GM23338 (cell line): Measurements from ENCODE around the gene CIB4. TPM values are rescaled to one million over a fixed set of nuclear protein-coding genes. Genes with fewer than 3 reads are reported as not detected.
"Not testable (repeated sequence)": the region's sequence is repeated elsewhere in the genome, so short reads cannot be mapped to it uniquely, and the experiment has no call there.

Source experiments
- ATAC-seq: fragments of 200-7000 bp; cut with Tn5 transposase; 3 replicates; pipeline ENCODE4 v1.9.1; 2020
- DNase-seq: peaks from one replicate; pipeline ENCODE4 v3.0.0-alpha.2; 2015; ENCODE audit warnings: low spot score
- H2AFZ ChIP-seq: fragments of 200-600 bp; sonication (generic); 2 replicates; pipeline ENCODE4 v1.8.0; 2016; ENCODE audit warnings: antibody characterized with exemption, mild to moderate bottlenecking, moderate library complexity
- H3F3A ChIP-seq: fragments of 200-600 bp; sonication (generic); replicated peaks from 2 replicates; pipeline ENCODE4 v1.8.0; 2017; ENCODE audit warnings: antibody characterized with exemption, mixed run types, low read depth
- H3K27ac ChIP-seq: fragments of 200-600 bp; sonication (generic); 2 replicates; pipeline ENCODE4 v1.6.1; 2016; ENCODE audit warnings: low read depth
- H3K27me3 ChIP-seq: fragments of 200-600 bp; sonication (generic); 2 replicates; pipeline ENCODE4 v1.8.0; 2016; ENCODE audit warnings: mild to moderate bottlenecking, mixed run types, moderate library complexity; ENCODE audit not compliant: insufficient read depth
- H3K36me3 ChIP-seq: fragments of 200-600 bp; sonication (generic); 2 replicates; pipeline ENCODE4 v1.8.0; 2016; ENCODE audit warnings: mild to moderate bottlenecking; ENCODE audit not compliant: insufficient read depth
- H3K4me1 ChIP-seq: fragments of 200-600 bp; sonication (generic); 2 replicates; pipeline ENCODE4 v1.8.0; 2016; ENCODE audit warnings: mild to moderate bottlenecking, moderate library complexity; ENCODE audit not compliant: insufficient read depth
- H3K4me2 ChIP-seq: fragments of 200-600 bp; sonication (generic); 2 replicates; pipeline ENCODE4 v1.7.1; 2017; ENCODE audit warnings: mixed run types
- H3K4me3 ChIP-seq: fragments of 200-600 bp; sonication (generic); 2 replicates; pipeline ENCODE4 v1.6.1; 2016; ENCODE audit warnings: mixed run types
- H3K79me2 ChIP-seq: fragments of 200-600 bp; sonication (generic); replicated peaks from 2 replicates; pipeline ENCODE4 v1.8.0; 2017; ENCODE audit warnings: mild to moderate bottlenecking; ENCODE audit not compliant: insufficient read depth
- H3K9me2 ChIP-seq: fragments of 200-600 bp; sonication (generic); 2 replicates; pipeline ENCODE4 v1.8.0; 2017; ENCODE audit not compliant: insufficient read depth
- H4K20me1 ChIP-seq: fragments of 200-600 bp; sonication (generic); replicated peaks from 2 replicates; pipeline ENCODE4 v1.8.0; 2017; ENCODE audit warnings: mild to moderate bottlenecking; ENCODE audit not compliant: insufficient read depth
- H3K27ac Mint-ChIP-seq: 2 replicates; pipeline ENCODE4 v1.8.0; 2020; ENCODE audit warnings: inconsistent platforms, mild to moderate bottlenecking, moderate library complexity, mixed read lengths
- H3K27me3 Mint-ChIP-seq: 3 replicates; pipeline ENCODE4 v1.8.0; 2022; ENCODE audit warnings: low read depth, mild to moderate bottlenecking, moderate library complexity, mixed read lengths, inconsistent platforms; ENCODE audit not compliant: insufficient read depth, poor library complexity
- H3K36me3 Mint-ChIP-seq: 3 replicates; pipeline ENCODE4 v1.8.0; 2021; ENCODE audit warnings: low read depth, mild to moderate bottlenecking, inconsistent platforms, moderate library complexity, mixed read lengths
- H3K4me1 Mint-ChIP-seq: 3 replicates; pipeline ENCODE4 v1.8.0; 2020; ENCODE audit warnings: mild to moderate bottlenecking, inconsistent platforms, mixed read lengths
- H3K4me3 Mint-ChIP-seq: 3 replicates; pipeline ENCODE4 v1.8.0; 2021; ENCODE audit warnings: moderate library complexity, mild to moderate bottlenecking, inconsistent platforms, mixed read lengths
- H3K9me3 Mint-ChIP-seq: 3 replicates; pipeline ENCODE4 v1.8.0; 2020; ENCODE audit warnings: moderate library complexity, mild to moderate bottlenecking, inconsistent platforms, mixed read lengths
- CREB1 ChIP-seq: fragments of 250-450 bp; sonication (Bioruptor Pico); IDR thresholded peaks from 2 replicates; pipeline ENCODE4 v1.5.0; 2020; ENCODE audit warnings: low read depth, mild to moderate bottlenecking, moderate library complexity
- EZH2 ChIP-seq: fragments of 200-600 bp; sonication (generic); IDR thresholded peaks from one replicate; pipeline ENCODE4 v1.8.0; 2017; ENCODE audit warnings: antibody characterized with exemption, mild to moderate bottlenecking, low read depth; ENCODE audit not compliant: unreplicated experiment
- EZH2phosphoT487 ChIP-seq: fragments of 200-600 bp; sonication (generic); IDR thresholded peaks from one replicate; pipeline ENCODE4 v1.8.1; 2018; ENCODE audit warnings: antibody characterized with exemption; ENCODE audit not compliant: unreplicated experiment
- JUNB ChIP-seq: IDR thresholded peaks from one replicate; pipeline ENCODE4 v1.6.1; 2016; ENCODE audit warnings: antibody characterized with exemption; ENCODE audit not compliant: unreplicated experiment
- NANOG ChIP-seq: IDR thresholded peaks from 2 replicates; pipeline ENCODE4 v1.6.1; 2016; ENCODE audit warnings: antibody characterized with exemption, borderline replicate concordance
- STAT1 ChIP-seq: IDR thresholded peaks from one replicate; pipeline ENCODE4 v1.6.1; 2016; ENCODE audit warnings: antibody characterized with exemption; ENCODE audit not compliant: unreplicated experiment
- ZNF114 ChIP-seq: fragments of 250-450 bp; sonication (Bioruptor Pico); IDR thresholded peaks from 2 replicates; pipeline ENCODE4 v1.5.0; 2020; ENCODE audit warnings: mild to moderate bottlenecking, moderate library complexity
- polyA plus RNA-seq: library from polyadenylated mRNA; unstranded; fragments of >200 nt; fragmentation: Nextera tagmentation; extraction: Ambion mirVana; gene quantifications from 2 replicates; pipeline ENCODE4 v1.2.1, GENCODE V29; 2016
- total RNA-seq: library from RNA; depleted of rRNA; stranded (reverse); fragments of >200 nt; shearing (Covaris generic); gene quantifications from 2 replicates; pipeline ENCODE4 v1.2.3, GENCODE V29; 2014
- TF ChIP-seq, protein P1 (sequence below): IDR thresholded peaks from 2 replicates; pipeline ENCODE4 v1.6.1; 2016; ENCODE audit warnings: antibody characterized with exemption
- TF ChIP-seq, protein P2 (sequence below): fragments of 250-450 bp; sonication (Bioruptor Pico); IDR thresholded peaks from 2 replicates; pipeline ENCODE4 v1.5.0; 2020; ENCODE audit warnings: mild to moderate bottlenecking, moderate library complexity

The CIB4 gene
- total and polyA plus RNA-seq, 2 experiments from 2014 or later, result not detected

DNA sequence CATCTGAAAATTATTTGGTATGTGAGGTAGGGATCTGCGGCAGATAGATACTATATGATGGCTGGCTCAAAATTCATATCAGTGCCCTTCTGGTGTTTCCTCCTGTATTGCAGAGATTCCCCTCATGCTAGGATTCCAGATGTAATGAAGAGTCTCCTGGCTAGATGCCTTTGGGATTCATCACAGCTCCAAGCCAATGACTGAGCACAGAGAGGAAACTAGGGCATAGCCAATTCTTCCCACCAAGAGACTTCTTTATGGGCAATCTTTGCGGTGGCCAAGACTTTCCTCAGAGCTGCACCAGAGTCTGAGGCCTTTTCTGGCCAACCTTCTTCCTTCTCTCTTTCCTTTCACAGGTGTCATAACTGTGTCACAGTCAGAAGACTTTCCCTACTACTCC is 25.5 kb upstream of the CIB4 start:
- TF ChIP-seq, protein P1, sequence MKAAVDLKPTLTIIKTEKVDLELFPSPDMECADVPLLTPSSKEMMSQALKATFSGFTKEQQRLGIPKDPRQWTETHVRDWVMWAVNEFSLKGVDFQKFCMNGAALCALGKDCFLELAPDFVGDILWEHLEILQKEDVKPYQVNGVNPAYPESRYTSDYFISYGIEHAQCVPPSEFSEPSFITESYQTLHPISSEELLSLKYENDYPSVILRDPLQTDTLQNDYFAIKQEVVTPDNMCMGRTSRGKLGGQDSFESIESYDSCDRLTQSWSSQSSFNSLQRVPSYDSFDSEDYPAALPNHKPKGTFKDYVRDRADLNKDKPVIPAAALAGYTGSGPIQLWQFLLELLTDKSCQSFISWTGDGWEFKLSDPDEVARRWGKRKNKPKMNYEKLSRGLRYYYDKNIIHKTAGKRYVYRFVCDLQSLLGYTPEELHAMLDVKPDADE, result no peak
- TF ChIP-seq, protein P2, sequence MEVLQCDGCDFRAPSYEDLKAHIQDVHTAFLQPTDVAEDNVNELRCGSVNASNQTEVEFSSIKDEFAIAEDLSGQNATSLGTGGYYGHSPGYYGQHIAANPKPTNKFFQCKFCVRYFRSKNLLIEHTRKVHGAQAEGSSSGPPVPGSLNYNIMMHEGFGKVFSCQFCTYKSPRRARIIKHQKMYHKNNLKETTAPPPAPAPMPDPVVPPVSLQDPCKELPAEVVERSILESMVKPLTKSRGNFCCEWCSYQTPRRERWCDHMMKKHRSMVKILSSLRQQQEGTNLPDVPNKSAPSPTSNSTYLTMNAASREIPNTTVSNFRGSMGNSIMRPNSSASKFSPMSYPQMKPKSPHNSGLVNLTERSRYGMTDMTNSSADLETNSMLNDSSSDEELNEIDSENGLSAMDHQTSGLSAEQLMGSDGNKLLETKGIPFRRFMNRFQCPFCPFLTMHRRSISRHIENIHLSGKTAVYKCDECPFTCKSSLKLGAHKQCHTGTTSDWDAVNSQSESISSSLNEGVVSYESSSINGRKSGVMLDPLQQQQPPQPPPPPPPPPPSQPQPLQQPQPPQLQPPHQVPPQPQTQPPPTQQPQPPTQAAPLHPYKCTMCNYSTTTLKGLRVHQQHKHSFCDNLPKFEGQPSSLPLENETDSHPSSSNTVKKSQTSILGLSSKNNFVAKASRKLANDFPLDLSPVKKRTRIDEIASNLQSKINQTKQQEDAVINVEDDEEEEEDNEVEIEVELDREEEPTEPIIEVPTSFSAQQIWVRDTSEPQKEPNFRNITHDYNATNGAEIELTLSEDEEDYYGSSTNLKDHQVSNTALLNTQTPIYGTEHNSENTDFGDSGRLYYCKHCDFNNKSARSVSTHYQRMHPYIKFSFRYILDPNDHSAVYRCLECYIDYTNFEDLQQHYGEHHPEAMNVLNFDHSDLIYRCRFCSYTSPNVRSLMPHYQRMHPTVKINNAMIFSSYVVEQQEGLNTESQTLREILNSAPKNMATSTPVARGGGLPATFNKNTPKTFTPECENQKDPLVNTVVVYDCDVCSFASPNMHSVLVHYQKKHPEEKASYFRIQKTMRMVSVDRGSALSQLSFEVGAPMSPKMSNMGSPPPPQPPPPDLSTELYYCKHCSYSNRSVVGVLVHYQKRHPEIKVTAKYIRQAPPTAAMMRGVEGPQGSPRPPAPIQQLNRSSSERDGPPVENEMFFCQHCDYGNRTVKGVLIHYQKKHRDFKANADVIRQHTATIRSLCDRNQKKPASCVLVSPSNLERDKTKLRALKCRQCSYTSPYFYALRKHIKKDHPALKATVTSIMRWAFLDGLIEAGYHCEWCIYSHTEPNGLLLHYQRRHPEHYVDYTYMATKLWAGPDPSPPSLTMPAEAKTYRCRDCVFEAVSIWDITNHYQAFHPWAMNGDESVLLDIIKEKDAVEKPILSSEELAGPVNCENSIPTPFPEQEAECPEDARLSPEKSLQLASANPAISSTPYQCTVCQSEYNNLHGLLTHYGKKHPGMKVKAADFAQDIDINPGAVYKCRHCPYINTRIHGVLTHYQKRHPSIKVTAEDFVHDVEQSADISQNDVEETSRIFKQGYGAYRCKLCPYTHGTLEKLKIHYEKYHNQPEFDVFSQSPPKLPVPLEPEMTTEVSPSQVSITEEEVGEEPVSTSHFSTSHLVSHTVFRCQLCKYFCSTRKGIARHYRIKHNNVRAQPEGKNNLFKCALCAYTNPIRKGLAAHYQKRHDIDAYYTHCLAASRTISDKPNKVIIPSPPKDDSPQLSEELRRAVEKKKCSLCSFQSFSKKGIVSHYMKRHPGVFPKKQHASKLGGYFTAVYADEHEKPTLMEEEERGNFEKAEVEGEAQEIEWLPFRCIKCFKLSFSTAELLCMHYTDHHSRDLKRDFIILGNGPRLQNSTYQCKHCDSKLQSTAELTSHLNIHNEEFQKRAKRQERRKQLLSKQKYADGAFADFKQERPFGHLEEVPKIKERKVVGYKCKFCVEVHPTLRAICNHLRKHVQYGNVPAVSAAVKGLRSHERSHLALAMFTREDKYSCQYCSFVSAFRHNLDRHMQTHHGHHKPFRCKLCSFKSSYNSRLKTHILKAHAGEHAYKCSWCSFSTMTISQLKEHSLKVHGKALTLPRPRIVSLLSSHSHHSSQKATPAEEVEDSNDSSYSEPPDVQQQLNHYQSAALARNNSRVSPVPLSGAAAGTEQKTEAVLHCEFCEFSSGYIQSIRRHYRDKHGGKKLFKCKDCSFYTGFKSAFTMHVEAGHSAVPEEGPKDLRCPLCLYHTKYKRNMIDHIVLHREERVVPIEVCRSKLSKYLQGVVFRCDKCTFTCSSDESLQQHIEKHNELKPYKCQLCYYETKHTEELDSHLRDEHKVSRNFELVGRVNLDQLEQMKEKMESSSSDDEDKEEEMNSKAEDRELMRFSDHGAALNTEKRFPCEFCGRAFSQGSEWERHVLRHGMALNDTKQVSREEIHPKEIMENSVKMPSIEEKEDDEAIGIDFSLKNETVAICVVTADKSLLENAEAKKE (CRISPR knock-in tag), result no peak
- TF ChIP-seq ZNF114 (CRISPR knock-in tag) (no peak), EZH2phosphoT487 (no peak), EZH2 (no peak), JUNB (no peak), NANOG (no peak), STAT1 (no peak), CREB1 (CRISPR knock-in tag) (no peak)
- Histone ChIP-seq H3K36me3 (no peaks in the 10 kb centered on the region), H3K4me2 (no peak overlapping the region), H3K79me2 (no peaks in the 10 kb centered on the region), H3K27ac (no peak overlapping the region), H4K20me1 (no peaks in the 10 kb centered on the region), H3F3A (no peaks in the 10 kb centered on the region), H3K27me3 (no peaks in the 10 kb centered on the region), H2AFZ (no peak overlapping the region), H3K4me1 (no peaks in the 10 kb centered on the region), H3K4me3 (no peak overlapping the region), H3K9me2 (no peaks in the 10 kb centered on the region)
- Mint-ChIP-seq H3K4me1 (no peaks in the 10 kb centered on the region; the same call in none of the 3 replicates), H3K9me3 (0 out of 3 replicates have a peak, but pooled peaks cover 4% of the 10 kb centered on the region), H3K4me3 (no peak overlapping the region), H3K36me3 (no peaks in the 10 kb centered on the region), H3K27ac (no peak overlapping the region), H3K27me3 (peaks cover 2% of the 10 kb centered on the region)
- no peak for DNase-seq
- ATAC-seq, result no peak

DNA sequence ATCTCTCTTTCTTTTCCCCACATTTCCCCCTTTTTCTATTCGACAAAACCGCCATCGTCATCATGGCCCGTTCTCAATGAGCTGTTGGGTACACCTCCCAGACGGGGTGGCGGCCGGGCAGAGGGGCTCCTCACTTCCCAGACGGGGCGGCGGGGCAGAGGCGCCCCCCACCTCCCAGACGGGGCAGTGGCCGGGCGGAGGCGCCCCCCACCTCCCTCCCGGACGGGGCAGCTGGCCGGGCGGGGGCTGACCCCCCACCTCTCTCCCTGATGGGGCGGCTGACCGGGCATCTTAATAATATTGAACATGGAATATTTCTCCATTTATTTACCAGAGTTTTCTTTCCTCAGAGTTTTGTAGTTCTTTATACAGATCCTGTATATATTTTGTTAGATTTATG is 24.1 kb upstream of the CIB4 start:
- H3K4me1 Mint-ChIP-seq, DNase-seq, H3K4me3 Mint-ChIP-seq: not testable (repeated sequence)

More for the DNA sequence above, 24.1 kb upstream of the CIB4 start:
- not testable (repeated sequence) for H3K27ac Mint-ChIP-seq, H3K36me3 Mint-ChIP-seq, H3K4me3 ChIP-seq, ATAC-seq, H3K4me1 ChIP-seq, H3K36me3 ChIP-seq, H3K4me2 ChIP-seq, H3K79me2 ChIP-seq, H3F3A ChIP-seq, H4K20me1 ChIP-seq, H2AFZ ChIP-seq, H3K9me2 ChIP-seq, H3K27me3 Mint-ChIP-seq, H3K27ac ChIP-seq, H3K27me3 ChIP-seq
- H3K9me3 Mint-ChIP-seq, result peaks cover 16% of the 10 kb centered on the region
